Osteoblast (primary cell): ENCODE results near the gene MYO10. TPM values are rescaled to one million over a fixed set of nuclear protein-coding genes. Genes with fewer than 3 reads are reported as not detected.

ENCODE experiments used
- DNase-seq: peaks from one replicate; pipeline ENCODE4 v3.0.0; 2011; ENCODE audit warnings: low spot score, mixed read lengths; ENCODE audit not compliant: insufficient read length; ENCODE audit errors: missing footprints
- H2AFZ ChIP-seq: 2 replicates; pipeline ENCODE4 v1.6.0; 2011; ENCODE audit warnings: mild to moderate bottlenecking, low read length
- H3K27ac ChIP-seq: 2 replicates; pipeline ENCODE4 v1.5.1; 2011; ENCODE audit warnings: mild to moderate bottlenecking, low read depth, low read length, moderate library complexity
- H3K27me3 ChIP-seq: 2 replicates; pipeline ENCODE4 v1.6.0; 2012; ENCODE audit warnings: mild to moderate bottlenecking, control low read depth, inconsistent platforms, low read length, moderate library complexity; ENCODE audit not compliant: insufficient read depth
- H3K36me3 ChIP-seq: 2 replicates; pipeline ENCODE4 v1.5.1; 2011; ENCODE audit warnings: mild to moderate bottlenecking, low read length, control low read depth, moderate library complexity; ENCODE audit not compliant: insufficient read depth
- H3K4me1 ChIP-seq: 2 replicates; pipeline ENCODE4 v1.5.1; 2011; ENCODE audit warnings: mild to moderate bottlenecking, low read length, control low read depth, moderate library complexity; ENCODE audit not compliant: insufficient read depth
- H3K4me2 ChIP-seq: 2 replicates; pipeline ENCODE4 v1.6.0; 2011; ENCODE audit warnings: mild to moderate bottlenecking, low read length; ENCODE audit not compliant: insufficient read depth
- H3K4me3 ChIP-seq: fragments of 200-600 bp; sonication (generic); 3 replicates; pipeline ENCODE4 v1.5.1; 2012; ENCODE audit warnings: mild to moderate bottlenecking, low read length, inconsistent platforms; ENCODE audit not compliant: insufficient read depth
- H3K79me2 ChIP-seq: 2 replicates; pipeline ENCODE4 v1.6.0; 2012; ENCODE audit warnings: mild to moderate bottlenecking, low read length, control low read depth, inconsistent platforms; ENCODE audit not compliant: insufficient read depth
- H3K9me3 ChIP-seq: 2 replicates; pipeline ENCODE4 v1.5.1; 2011; ENCODE audit warnings: low read depth, low read length, control low read depth
- H4K20me1 ChIP-seq: 2 replicates; pipeline ENCODE4 v1.6.0; 2012; ENCODE audit warnings: mild to moderate bottlenecking, low read length, control low read depth; ENCODE audit not compliant: insufficient read depth
- CTCF ChIP-seq: IDR thresholded peaks from 2 replicates; pipeline ENCODE4 v1.5.1; 2011; ENCODE audit warnings: mild to moderate bottlenecking, low read depth, low read length, moderate library complexity; ENCODE audit errors: extremely low read depth
- total RNA-seq: library from RNA; depleted of rRNA; stranded (reverse); fragments of >200 nt; gene quantifications from 2 replicates; pipeline ENCODE4 v1.2.3, GENCODE V29; 2012

MYO10 gene
- total RNA-seq, 1 donor: 40.9 TPM

DNA sequence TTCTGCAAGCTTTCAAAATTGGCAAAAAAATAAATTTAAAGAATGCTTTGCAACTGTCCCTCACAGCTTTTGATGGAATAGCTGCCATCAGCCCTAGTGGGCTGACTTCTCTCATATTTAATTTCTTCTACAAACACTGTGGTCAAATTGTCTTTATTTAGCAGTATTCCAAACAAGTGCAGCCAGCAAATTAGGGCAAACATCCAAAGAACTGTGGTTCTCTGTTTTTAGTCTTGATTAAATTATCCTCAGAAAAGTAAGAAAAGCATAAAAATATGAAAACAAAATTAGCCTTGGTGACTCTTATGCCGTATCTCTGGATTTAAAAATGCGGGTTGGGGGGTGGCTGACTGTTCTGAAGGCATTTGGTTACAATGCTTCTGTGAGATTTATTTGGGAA is 223.5 kb downstream of the MYO10 start:
- Histone ChIP-seq H3K79me2 (peaks cover 24% of the 10 kb centered on the region), H3K4me3 (no peak overlapping the region), H3K4me2 (no peak overlapping the region), H4K20me1 (no peaks in the 10 kb centered on the region), H3K27ac (no peak overlapping the region), H3K4me1 (peaks cover 8% of the 10 kb centered on the region), H3K9me3 (no peaks in the 10 kb centered on the region), H2AFZ (no peak overlapping the region), H3K27me3 (no peaks in the 10 kb centered on the region), H3K36me3 (peaks cover 28% of the 10 kb centered on the region)
- TF ChIP-seq CTCF: no peak
- no peak for DNase-seq

DNA sequence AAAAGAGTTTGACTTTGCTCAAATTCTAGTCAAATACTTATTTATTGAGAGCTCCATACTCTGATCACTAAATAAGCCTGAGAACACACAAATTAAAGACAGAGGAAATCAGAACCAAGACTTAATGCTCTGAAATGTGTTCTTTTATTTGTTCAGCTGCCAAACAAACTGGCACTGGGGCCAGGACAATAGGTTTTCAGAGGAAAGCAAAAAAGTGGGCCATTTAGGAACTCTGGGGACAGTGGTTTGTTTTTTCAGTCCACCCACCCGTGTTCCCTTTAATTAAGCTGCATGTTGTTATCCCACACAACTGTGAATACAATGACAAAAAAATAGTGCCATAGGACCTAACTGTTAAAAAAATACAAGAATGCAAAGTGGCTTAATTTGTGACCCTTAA is 223.9 kb downstream of the MYO10 start:
- Histone ChIP-seq H3K36me3 (peaks cover 33% of the 10 kb centered on the region), H3K4me2 (no peak overlapping the region), H3K27me3 (no peaks in the 10 kb centered on the region), H4K20me1 (no peaks in the 10 kb centered on the region), H3K79me2 (peaks cover 24% of the 10 kb centered on the region), H3K4me1 (peaks cover 8% of the 10 kb centered on the region), H3K9me3 (no peaks in the 10 kb centered on the region), H3K4me3 (no peak overlapping the region), H3K27ac (no peak overlapping the region), H2AFZ (no peak overlapping the region)
- no peak for TF ChIP-seq CTCF
- no peak for DNase-seq

- Histone ChIP-seq H3K4me1 (peaks cover 8% of the 10 kb centered on the region), H3K4me3 (no peak overlapping the region), H4K20me1 (no peaks in the 10 kb centered on the region), H3K36me3 (peaks cover 53% of the 10 kb centered on the region), H3K27ac (no peak overlapping the region), H3K9me3 (no peaks in the 10 kb centered on the region), H2AFZ (no peak overlapping the region), H3K27me3 (no peaks in the 10 kb centered on the region), H3K4me2 (no peak overlapping the region), H3K79me2 (peaks cover 19% of the 10 kb centered on the region)
- no peak for TF ChIP-seq CTCF
- no peak for DNase-seq
Observed at GRCh38 chr5:16709691-16710433, 226.2 kb downstream of the MYO10 start.

GRCh38 chr5:16707869-16708192 is 228.3 kb downstream of the MYO10 start:
- peaks cover 70% of the 10 kb centered on the region for H3K36me3 ChIP-seq
- no peaks in the 10 kb centered on the region for H3K9me3 ChIP-seq
- H3K4me2 ChIP-seq: no peak overlapping the region
- H3K27me3 ChIP-seq: no peaks in the 10 kb centered on the region
- H4K20me1 ChIP-seq: no peaks in the 10 kb centered on the region
- peaks cover 4% of the 10 kb centered on the region for H3K4me1 ChIP-seq
- no peak overlapping the region for H2AFZ ChIP-seq
- no peak for TF ChIP-seq CTCF
- no peak overlapping the region for H3K4me3 ChIP-seq
- no peak overlapping the region for H3K27ac ChIP-seq
- H3K79me2 ChIP-seq: peaks cover 8% of the 10 kb centered on the region
- no peak for DNase-seq
